HG02970 (cell line): ENCODE measurements around the gene FLACC1.
"Not testable (repeated sequence)": the region's sequence is repeated elsewhere in the genome, so short reads cannot be mapped to it uniquely, and the experiment has no call there.

Experiments
- ATAC-seq: cut with Tn5 transposase; IDR thresholded peaks from one replicate; pipeline ENCODE4 v1.9.1; 2021; ENCODE audit warnings: mild to moderate bottlenecking, moderate library complexity, moderate number of reproducible peaks; ENCODE audit not compliant: unreplicated experiment, low FRiP score

Gene FLACC1

DNA sequence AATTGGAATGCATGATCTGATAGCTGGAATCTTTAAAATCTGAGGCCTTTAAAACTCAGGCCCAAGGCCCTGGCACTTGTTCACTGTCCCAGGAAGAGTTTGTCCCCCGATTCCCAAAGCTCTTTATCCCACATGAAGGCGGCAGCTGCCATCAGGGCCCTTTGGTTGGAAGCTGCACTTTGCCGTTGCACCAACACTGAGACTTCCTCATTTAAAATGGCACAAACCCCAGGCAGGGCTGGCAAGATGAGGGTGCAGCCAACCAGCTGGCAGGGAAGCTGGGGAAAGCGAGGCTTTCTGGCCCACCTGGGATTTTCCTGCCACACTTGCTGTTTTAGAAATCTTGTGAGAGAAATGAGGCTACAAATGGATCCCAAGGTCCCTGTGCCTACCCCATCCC is 6.3 kb downstream of the FLACC1 start:
- no peak for ATAC-seq

DNA sequence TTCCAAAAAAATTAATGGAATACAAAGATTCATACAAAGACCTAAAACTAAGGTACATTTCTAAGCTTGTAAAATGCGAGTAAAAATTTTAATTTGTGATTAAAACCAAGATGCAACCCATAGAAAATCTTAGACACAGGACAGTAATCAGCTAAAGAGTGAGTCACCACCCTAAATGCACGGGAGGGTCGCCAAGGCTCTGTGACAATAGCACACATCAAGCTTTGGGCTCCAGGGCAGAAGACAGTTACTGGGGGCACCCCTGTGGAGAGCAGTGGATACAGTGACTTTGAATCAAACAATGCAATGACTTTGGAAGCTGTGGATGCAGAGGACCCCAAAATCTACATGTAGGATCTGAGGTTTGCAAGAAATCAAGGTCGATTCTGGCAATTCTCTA is 7.5 kb downstream of the FLACC1 start:
- ATAC-seq, result no peak

DNA sequence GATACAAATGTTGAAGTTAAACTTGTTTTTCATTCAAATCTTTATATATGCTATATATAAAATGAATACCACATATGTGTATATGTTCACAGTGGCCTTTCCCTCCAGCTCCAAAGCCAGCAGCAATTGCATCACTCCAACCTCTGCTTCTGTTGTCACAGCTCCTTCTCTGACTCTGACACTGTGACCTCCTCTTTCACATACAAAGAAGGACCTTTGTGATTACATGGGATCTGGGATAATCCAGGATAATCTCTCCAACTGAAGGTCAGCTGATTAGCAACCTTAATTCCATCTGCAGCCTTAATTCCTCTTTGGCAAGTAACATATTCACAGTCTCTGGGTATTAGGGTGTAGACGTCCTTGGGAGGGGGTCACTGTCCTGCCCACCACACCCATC is 8.4 kb downstream of the FLACC1 start:
- no peak for ATAC-seq

DNA sequence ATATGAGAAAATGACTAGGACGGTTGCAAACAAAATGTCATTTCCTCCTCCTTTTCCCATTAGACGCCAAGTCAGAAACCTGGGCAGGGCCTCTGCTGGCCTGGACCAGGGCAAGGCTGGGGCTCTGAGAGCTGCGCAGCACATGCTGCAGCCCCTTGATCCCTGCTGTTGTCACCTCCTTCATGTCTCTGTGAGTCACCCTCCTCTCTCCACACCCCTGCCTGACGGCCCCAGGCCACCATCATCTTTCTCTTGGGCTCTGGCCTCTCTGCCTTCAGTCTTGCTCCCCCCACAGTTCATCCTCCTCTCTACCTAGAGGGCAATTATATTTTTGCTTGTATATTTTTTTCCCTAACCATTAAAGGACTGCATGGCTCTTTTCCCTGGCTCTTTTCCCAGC is 10.0 kb downstream of the FLACC1 start:
- ATAC-seq, result no peak

DNA sequence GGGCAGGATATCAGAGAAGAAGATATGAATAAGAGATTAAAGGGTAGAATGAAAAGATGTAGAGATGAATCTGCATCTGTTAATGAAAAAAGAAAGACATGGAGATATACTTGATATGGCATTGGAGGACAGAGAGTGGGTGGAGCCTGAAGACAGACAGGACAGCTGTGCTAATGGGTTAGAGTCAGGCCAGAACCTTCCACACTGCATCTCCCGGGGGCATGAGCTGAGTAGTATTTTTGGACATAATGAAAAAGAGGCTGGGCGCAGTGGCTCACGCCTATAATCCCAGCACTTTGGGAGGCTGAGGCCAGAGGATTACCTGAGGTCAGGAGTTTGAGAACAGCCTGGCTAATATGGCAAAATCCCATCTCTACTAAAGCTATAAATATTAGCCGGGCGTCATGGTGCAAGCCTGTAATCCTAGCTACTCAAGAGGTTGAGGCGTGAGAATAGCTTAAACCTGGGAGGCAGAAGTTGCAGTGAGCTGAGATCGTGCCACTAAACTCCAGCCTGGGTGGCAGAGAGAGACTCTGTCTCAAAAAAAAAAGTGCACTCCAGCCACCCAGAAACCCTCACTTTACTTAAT is 11.4 kb downstream of the FLACC1 start:
- ATAC-seq, result no peak

DNA sequence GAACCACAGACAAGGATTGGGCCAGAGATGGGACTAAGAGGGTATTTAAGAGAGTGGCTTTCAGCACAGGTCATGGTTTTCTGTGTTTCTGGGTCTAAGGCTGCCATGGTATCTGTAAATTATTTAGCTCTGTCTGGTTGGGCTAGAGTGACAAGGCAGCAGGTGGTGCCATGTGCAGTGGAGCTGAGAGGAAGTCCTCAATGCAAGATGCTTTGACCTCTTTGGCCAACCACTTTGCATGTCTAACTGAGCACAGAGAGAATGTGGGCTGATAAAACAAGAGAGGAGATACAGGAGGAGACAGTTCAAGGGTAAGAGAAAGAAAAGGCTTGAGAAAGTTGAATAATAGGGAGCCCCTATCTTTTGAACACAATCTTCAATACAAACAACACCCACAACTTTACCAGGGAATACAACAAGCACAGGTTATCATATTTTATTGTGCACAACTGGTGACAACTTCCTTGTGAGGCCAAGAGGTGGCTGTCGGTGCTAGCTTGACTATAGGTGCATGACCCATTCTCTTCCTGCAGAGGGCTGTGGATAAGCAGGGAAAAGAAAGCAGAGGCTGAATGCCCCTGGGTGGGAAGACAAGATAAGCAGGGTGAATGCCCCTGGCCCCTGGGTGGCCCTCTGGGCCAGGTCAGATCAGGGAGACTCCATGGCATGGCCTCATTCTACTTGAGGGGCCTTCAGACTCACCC is 12.3 kb downstream of the FLACC1 start:
- no peak for ATAC-seq

DNA sequence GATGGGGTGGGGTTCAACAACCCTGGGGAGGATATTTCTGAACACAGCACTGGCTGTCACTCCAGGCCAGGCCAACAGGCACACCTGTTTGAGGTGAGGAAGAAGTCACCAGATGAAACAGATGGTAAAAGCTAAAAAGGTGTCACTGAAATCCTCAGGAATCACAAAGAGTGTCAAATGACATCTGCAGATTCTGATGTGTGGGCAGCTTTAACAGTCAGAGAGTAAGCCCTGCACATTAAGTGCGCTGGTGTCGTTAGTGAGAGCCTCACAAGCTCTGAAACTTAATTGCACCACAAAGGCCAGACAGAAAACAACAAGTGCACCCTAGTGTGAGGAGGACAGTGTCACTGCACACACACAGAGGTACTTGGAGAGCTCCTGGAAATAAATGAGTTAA is 13.6 kb downstream of the FLACC1 start:
- ATAC-seq, result no peak

DNA sequence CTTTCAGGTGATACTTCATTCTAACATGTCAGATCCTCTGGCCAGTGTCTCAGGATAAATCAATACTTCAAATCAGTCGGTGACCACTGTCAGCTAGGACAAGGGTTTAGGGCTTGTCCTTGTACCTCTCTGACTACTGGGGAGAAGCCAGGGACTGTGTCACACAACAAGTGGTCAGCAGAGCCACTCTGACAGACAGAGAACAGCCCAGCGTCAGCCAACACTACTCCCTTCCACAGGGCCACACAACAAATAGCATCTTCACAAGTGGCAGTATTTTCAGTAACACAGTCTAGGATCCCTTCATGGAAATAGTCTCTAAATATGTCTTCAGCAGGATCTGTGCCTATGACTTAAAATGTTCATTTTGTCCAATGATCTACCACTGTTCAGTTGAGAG is 14.2 kb downstream of the FLACC1 start:
- ATAC-seq, result no peak

DNA sequence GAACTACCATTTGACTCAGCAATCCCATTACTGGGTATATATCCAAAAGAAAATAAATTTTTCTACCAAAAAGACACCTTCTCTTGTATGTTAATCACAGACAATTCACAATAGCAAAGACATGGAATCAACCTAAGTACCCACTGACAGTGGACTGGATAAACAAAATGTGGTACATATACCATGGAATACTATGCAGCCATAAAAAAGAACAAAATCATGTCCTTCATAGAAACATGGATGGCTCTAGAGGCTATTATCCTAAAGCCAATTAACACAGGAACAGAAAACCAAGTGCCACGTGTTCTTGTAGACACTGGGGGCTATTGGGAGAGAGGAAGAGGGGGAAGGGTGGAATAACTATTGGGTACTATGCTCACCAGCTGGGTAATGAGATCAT is 27.7 kb downstream of the FLACC1 start:
- no peak for ATAC-seq

DNA sequence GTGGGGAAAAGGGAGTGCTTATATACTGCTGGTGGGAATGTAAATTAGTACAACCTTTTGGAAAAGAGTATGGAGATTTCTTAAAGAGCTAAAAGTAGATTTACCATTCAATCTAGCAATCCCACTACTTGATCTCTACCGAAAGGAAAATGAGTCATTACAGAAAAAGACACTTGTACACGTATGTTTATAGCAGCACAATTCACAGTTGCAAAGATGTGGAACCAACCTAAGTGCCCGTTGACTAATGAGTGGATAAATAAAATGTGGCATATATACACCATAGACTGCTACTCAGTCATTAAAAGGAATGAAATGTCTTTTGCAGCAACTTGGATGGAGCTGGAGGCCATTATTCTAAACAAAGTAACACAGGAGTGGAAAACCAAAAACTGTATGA is 29.5 kb downstream of the FLACC1 start:
- ATAC-seq, result no peak

DNA sequence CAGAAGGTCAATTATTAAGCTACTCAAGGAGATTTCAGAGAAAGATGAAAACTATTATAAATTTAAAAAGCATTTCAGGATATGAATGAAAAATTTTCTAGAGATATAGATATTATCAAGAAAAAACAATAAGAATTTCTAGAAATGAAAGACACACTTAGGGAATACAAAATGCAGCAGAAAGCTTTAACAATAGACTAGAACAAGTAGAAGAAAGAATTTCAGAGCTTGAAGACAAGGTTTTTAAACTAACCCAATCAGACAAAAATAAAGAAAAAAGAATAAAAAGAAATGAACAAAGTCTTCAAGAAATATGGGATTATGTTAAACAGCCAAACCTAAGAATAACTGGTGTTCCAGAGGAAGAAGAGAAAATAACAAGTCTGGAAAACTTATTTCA is 34.4 kb downstream of the FLACC1 start:
- no peak for ATAC-seq

DNA sequence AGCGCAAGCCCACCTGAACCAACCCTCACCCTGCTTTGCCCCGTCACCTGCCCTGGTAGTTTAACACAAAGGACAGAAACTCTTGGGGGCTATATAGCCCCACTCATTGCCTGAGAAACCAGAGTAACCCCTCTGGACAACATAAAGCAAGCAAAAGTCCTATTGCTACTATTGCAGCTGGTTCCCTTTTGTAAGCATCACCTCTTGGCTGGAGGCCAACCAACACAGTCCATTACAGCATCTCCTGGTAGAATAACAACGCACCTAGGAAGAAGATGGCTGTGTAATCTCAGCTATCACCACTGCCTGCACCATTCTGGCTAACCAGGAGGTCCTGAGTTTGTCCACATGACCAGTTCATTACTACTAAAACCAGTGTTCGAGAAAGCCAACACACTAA is 36.4 kb downstream of the FLACC1 start:
- ATAC-seq, result no peak

DNA sequence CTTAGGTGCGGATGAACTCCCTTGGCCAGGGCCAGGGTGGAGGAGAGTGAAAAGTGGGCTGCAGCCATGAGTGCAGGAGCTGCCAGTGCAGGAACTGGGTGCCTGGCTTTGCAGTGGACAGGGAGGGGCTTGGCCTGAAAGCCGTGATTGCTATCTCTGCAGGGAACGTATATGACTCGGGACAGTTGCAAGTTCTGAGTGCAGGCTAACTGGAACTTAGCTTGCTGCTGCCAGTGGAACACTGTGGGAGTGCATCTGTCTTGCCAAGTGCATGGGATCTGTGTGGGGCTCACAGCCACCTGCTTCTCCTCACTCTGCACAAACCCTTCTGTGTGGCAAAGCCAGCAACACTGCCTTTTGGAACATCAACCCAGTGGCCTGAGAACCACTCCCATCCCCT is 36.9 kb downstream of the FLACC1 start:
- ATAC-seq, result no peak

DNA sequence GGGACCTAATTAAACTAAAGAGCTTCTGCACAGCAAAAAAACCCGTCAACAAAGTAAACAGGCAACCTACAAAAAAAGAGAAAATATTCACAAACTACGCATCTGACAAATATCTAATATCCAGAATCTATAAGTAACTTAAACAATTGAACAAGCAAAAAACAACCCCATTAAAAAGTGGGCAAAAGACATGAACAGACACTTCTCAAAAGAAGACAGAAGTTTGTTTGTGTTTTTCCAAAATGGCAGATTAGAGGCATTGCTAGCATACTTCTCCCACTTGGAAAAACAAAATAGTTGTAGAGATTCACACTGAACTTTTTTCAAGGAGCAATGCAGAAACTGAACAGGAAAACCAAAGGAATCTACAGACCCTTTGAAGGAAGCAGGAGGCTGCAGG is 37.6 kb downstream of the FLACC1 start:
- no peak for ATAC-seq

DNA sequence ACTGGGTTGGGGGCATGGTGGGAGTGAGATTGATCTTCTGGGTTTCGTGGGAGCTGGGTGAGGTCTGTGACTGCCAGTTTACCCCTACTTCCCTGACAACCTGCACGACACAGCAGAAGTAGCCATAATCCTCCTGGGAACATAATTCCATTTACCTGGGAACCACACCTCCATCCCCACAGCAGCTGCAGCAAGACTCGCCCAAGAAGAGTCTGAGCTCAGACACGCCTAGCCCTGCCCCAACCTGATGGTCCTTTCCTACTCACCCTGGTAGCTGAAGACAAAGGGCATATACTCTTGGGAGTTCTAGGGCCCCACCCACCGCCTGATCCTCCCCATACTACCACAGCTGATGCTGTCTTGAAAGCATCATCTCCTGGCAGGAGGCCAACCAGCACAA is 43.8 kb downstream of the FLACC1 start:
- ATAC-seq, result no peak

DNA sequence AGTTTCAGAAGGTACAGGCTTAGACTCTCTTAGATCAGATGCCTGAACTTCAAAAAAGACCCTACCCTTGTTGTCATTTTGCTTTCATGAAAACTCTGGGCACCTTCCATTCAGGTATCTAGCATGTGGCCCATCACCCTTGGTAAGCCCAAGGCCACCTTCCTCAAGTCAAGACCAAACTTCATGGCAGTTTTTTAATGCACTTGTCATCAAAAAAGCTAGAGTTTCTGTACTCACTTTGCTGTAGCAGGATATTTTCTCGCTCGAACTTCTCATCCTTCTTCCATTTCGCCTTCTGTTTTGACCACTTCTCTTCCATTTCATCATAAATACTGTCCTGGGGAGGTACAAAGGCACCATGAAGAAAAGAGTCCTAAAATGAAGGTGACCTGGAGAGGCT is 48.2 kb downstream of the FLACC1 start:
- ATAC-seq, result no peak

DNA sequence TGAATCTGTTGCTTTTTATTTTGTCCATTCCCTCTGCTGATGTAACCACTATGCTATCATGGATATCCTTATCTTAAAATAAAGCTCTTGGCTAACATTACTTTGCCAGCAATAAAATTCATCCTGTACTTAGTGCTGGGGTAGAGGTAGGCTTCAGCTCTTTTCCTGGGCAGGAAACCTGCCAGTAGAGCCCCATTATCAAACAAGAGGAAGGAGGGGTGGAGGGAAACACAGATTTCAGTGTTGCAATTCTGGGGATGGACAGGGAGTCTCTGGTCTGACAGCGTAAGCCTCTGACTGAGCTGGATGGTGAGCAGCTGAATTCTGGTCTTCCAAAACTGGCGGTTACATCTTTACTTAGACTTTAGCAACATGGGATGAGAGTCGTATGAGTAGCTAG is 49.3 kb downstream of the FLACC1 start:
- no peak for ATAC-seq

DNA sequence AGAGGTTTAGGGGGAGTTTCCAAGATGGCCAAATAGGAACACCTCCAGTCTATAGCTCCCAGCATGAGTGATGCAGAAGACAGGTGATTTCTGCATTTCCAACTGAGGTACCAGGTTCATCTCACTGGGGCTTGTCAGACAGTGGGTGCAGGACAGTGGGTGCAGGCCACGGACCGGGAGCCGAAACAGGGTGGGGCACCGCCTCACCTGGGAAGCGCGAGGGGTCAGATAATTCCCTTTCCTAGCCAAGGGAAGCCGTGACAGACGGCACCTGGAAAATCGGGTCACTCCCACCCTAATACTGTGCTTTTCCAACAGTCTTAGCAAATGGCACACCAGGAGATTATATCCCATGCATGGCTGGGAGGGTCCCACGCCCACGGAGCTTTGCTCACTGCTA is 57.2 kb downstream of the FLACC1 start:
- ATAC-seq, result not testable (repeated sequence)

DNA sequence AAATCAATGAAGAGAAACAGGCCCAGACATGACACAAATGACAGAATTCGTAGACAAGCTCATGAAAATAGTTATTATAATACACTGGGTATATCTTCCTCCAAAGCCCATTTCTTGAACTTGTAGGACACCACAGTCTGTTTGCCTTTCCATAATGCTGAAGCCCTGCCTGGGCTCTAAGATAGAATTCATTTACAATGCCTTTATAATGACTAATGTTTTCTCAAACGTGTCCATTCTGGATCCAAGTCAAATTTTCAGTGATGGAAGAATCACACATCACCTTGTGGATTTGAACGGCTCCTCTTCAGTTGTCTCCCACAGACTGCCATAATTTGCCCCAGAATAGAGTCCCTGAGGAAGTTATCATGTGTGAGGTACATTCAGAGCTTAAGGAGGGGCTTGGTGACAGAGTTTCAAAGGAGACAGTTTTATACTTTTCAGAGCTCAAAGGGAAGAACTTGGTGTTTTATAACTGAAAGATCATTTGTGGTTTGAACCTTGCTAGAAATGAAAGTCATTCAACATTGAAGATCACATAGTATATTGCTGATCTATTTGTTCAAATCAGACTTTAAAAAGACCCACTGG is 58.6 kb downstream of the FLACC1 start:
- no peak for ATAC-seq

DNA sequence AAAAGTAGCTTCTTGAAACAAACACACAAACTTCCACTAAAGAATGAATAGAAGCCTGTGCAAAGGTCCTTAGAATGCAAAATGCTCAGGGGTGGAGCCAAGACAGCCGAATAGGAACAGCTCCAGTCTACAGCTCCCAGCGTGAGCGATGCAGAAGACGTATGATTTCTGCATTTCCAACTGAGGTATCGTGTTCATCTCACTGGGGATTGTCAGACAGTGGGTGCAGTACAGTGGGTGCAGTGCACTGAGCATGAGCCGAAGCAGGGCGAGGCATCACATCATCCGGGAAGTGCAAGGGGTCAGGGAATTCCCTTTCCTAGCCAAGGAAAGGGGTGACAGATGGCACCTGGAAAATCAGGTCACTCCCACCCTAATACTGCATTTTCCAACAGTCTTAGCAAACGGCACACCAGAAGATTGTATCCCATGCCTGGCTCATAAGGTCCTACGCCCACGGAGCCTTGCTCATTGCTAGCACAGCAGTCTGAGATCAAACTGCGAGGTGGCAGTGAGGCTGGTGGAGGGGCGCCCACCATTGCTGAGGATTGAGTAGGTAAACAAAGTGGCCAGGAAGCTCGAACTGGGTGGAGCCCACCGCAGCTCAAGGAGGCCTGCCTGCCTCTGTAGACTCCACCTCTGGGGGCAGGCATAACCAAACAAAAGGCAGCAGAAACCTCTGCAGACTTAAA is 66.5 kb downstream of the FLACC1 start:
- not testable (repeated sequence) for ATAC-seq

DNA sequence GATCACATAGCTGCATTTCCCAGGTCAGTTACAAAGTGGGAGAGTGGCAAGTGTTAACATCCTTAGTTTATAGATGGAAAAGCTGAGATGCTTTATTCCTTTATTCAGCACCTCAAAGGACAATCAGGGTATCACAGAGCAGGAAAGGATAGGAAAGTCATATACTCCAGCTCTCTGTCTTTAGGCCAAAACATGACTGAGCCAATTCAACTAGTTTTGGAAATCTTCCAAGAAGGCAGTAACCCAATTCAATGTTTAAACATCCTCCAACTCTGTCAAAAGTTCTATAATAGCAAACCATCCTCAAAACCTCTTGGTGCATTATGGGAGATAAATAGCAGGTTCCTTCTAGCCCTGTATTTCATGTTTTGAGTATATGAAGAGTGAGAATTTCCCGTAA is 71.6 kb downstream of the FLACC1 start:
- ATAC-seq, result no peak
